Tibial artery (tissue), 4 donors: ENCODE results near the gene SLFN13.
A peak's percentile ranks its signal among the peaks of the same experiment; 100 is the strongest.
"Not testable (repeated sequence)": the region's sequence is repeated elsewhere in the genome, so short reads cannot be mapped to it uniquely, and the experiment has no call there.

Experiments used
- DNase-seq, 2 donors: peaks; one replicate each; pipeline ENCODE4 v3.0.0-alpha.2; 2019
- H3K27ac ChIP-seq, 2 donors: fragments of 200-600 bp; sonication (generic) in 1 of 2; 1 replicate in 1 of 2; 2 replicates in 1 of 2; pipeline ENCODE4 v1.5.1; 2018 to 2019; ENCODE audit warnings: mild to moderate bottlenecking in 1 of 2
- H3K27me3 ChIP-seq, 2 donors: fragments of 200-600 bp; sonication (generic) in 1 of 2; one replicate each; pipeline versions ENCODE4 v1.5.1 to v1.6.0; 2016 to 2019
- H3K36me3 ChIP-seq, 3 donors: fragments of 200-600 bp; sonication (generic) in 2 of 3; one replicate each; pipeline ENCODE4 v1.5.1; 2016 to 2019; ENCODE audit warnings: mild to moderate bottlenecking in 2 of 3
- H3K4me1 ChIP-seq, 4 donors: fragments of 200-600 bp; sonication (generic) in 2 of 4; 1 replicate in 3 of 4; 2 replicates in 1 of 4; pipeline ENCODE4 v1.5.1; 2016 to 2019
- H3K4me3 ChIP-seq, 2 donors: fragments of 200-600 bp; sonication (generic) in 1 of 2; 1 replicate in 1 of 2; 2 replicates in 1 of 2; pipeline ENCODE4 v1.5.1; 2018 to 2019; ENCODE audit warnings: mild to moderate bottlenecking in 2 of 2
- H3K9me3 ChIP-seq, 3 donors: fragments of 200-600 bp; sonication (generic) in 1 of 3; one replicate each; pipeline ENCODE4 v1.5.1; 2016 to 2019
- intact Hi-C: fragments of 100-400 bp; cut with DNase I; formaldehyde crosslinking; loops from one replicate; pipeline ENCODE4 v1.15.0; 2023; ENCODE audit warnings: low total_unique reads
- TF ChIP-seq, protein P1 (sequence below), 2 experiments: fragments of 200-600 bp in 1 of 2; fragments of 450-650 bp in 1 of 2; IDR thresholded peaks; one replicate each; pipeline ENCODE4 v1.5.1; 2017 to 2019; ENCODE audit warnings: antibody characterized with exemption in 2 of 2, mild to moderate bottlenecking in 1 of 2, moderate library complexity in 1 of 2

Gene SLFN13

DNA sequence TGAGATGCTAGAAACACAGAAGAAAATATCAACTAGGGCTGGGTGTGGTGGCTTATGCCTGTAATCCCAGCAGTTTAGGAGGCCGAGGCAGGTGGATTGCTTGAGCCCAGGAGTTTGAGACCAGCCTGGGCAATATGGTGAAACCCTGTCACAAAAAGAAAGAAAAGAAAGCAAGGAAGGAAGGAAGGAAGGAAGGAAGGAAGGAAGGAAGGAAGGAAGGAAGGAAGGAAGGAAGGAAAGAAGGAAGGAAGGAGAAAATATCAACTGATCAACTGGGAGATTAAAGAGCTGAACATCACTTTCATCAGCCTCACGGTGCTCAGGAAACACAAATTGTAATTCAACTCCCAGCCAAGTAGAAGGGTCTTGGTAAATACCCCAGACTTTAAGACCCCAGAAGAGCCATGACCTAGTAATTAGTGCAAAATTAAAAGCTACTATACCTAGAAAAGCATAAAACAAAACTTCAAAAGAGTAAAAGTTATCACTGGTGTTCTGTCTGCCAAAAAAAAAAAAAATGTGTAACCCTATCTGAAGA lies 27.8 kb upstream of the SLFN13 start:
- no peak for DNase-seq
- H3K4me3 ChIP-seq, result no peak overlapping the region
- no peaks in the 10 kb centered on the region for H3K36me3 ChIP-seq
- no peaks in the 10 kb centered on the region for H3K4me1 ChIP-seq
- no peak overlapping the region for H3K27ac ChIP-seq
- TF ChIP-seq, protein P1, sequence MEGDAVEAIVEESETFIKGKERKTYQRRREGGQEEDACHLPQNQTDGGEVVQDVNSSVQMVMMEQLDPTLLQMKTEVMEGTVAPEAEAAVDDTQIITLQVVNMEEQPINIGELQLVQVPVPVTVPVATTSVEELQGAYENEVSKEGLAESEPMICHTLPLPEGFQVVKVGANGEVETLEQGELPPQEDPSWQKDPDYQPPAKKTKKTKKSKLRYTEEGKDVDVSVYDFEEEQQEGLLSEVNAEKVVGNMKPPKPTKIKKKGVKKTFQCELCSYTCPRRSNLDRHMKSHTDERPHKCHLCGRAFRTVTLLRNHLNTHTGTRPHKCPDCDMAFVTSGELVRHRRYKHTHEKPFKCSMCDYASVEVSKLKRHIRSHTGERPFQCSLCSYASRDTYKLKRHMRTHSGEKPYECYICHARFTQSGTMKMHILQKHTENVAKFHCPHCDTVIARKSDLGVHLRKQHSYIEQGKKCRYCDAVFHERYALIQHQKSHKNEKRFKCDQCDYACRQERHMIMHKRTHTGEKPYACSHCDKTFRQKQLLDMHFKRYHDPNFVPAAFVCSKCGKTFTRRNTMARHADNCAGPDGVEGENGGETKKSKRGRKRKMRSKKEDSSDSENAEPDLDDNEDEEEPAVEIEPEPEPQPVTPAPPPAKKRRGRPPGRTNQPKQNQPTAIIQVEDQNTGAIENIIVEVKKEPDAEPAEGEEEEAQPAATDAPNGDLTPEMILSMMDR (IDR thresholded peaks at IDR 0.05), result no peak
- H3K27me3 ChIP-seq, result peaks cover 0 to 29% of the 10 kb centered on the region in 2 donors
- no peaks in the 10 kb centered on the region for H3K9me3 ChIP-seq
- intact Hi-C loops, result no loop called here

DNA sequence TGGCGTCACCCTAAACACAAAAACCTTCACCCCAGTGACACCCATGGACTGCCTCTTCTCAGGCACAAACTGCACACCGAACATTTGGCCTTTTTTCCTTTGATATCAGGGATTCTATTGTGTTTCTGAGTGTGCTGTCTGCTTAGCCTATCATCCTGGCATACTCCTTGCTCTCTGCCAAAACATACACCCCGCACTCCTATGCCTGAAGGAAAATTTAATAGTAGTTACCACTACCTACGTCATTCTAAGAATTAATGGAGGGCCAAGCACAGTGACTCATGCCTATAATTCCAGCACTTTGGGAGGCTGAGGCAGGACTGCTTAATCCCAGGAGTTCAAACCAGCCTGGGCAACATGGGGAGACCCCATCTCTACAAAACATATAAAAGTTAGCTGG lies 19.9 kb upstream of the SLFN13 start:
- H3K4me3 ChIP-seq, result no peak overlapping the region
- TF ChIP-seq, protein P1 (IDR thresholded peaks at IDR 0.05), result no peak
- H3K9me3 ChIP-seq, result no peaks in the 10 kb centered on the region
- intact Hi-C loops, result no loop called here
- H3K27me3 ChIP-seq, result peaks cover 0 to 8% of the 10 kb centered on the region in 2 donors
- no peaks in the 10 kb centered on the region for H3K36me3 ChIP-seq
- no peak overlapping the region for H3K27ac ChIP-seq
- DNase-seq, result no peak
- H3K4me1 ChIP-seq, result no peaks in the 10 kb centered on the region

DNA sequence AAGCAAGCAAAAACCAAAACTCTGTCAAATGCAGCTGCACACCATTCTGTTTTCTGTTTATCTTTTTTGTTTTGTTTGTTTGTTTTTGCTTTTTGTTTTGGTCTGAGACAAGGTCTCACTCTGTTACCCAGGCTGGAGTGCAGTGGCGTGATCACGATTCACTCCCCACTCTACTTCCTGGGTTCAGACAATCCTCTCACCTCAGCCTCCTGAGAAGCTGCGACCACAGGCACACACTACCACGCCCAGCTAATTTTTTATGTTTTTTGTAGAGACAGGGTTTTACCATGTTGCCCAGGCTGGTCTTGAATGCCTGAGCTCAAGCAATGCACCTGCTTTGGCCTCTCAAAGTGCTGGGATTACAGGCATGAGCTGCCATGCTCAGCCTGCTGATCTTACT lies 19.3 kb upstream of the SLFN13 start:
- intact Hi-C loops, result no loop called here

DNA sequence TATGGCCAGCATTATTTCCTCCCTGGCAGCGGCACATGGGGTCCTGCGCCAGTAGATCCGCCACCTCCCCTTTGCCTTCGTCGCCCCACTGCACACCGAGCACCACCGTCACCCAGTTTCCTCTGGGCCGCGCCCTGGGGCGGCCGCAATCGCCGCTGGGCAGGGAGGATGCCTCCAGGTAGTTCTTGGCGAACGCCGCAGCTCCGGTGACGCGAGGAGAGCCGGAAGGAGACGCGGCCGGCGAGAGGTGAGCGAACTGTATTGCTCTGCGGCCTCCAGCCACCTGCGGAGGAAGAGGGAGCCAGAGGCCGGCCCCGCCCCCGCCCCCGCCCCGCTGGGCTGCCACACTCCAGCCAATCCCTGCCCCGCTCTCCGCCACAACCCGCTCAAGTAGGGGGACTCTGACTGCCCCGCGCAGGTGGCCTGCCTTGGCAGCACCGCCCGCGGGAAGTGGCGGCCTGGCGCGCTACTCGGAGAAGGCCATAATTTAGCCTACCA lies 11.8 kb upstream of the SLFN13 start:
- H3K4me3 ChIP-seq, result peak overlapping the region in 1 of 2 donors; percentile 27
- H3K27ac ChIP-seq, result no peak overlapping the region
- TF ChIP-seq, protein P1 (IDR thresholded peaks at IDR 0.05), result no peak
- no peak for DNase-seq
- intact Hi-C loops, result no loop called here
- H3K9me3 ChIP-seq, result no peaks in the 10 kb centered on the region
- H3K27me3 ChIP-seq, result peaks cover 0 to 28% of the 10 kb centered on the region in 2 donors
- H3K36me3 ChIP-seq, result no peaks in the 10 kb centered on the region
- H3K4me1 ChIP-seq, result peaks cover 0 to 6% (median 0%) of the 10 kb centered on the region in 4 donors

More for the DNA sequence above, 19.3 kb upstream of the SLFN13 start:
- no peak overlapping the region for H3K27ac ChIP-seq
- TF ChIP-seq, protein P1 (IDR thresholded peaks at IDR 0.05), result no peak
- no peaks in the 10 kb centered on the region for H3K4me1 ChIP-seq
- H3K27me3 ChIP-seq, result peaks cover 0 to 15% of the 10 kb centered on the region in 2 donors
- DNase-seq, result no peak
- H3K9me3 ChIP-seq, result no peaks in the 10 kb centered on the region
- no peak overlapping the region for H3K4me3 ChIP-seq
- H3K36me3 ChIP-seq, result no peaks in the 10 kb centered on the region

DNA sequence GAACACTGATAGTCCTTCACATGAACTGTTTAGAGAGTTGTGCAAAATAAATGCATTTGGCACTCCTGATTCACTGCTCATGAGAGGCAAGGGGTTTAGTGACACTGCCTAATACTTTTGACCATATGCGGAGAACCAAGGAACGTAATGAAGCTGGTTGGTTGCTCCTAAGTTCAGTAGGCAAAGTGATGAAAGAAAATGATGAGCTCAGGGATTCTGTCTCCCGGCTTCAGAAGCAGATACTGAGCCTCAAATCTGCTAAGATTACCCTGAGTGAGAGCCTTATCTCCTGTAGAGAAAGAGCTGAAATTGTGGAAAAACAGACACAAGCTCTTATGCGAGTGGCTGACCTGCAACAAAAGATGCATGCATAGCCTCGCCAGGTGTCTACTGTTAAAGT lies 5.5 kb upstream of the SLFN13 start:
- H3K36me3 ChIP-seq, H3K9me3 ChIP-seq, H3K27ac ChIP-seq, DNase-seq, intact Hi-C loops, H3K4me1 ChIP-seq, H3K4me3 ChIP-seq: not testable (repeated sequence)
- peaks cover 2 to 18% of the 10 kb centered on the region in 2 donors for H3K27me3 ChIP-seq

DNA sequence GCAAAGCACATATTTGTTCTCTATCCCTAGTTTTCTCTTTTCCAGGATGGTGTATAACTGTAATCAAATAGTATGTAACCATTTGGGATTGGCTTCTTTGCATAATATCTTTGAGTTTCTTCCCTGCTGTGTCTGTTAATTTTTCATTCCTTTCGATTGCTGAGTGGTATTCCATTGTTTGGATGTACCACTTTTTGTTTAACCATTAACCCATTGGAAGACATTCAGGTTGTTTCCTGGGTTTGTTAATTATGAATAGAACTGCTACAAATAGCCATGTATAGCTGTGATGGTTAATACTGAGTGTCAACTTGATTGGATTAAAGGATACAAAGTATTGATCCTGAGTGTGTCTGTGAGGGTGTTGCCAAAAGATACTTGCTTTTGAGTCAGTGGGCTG lies 4.6 kb upstream of the SLFN13 start:
- Histone ChIP-seq H3K27me3 (peaks cover 2 to 24% of the 10 kb centered on the region in 2 donors), H3K36me3 (no peaks in the 10 kb centered on the region), H3K27ac (no peak overlapping the region), H3K4me3 (no peak overlapping the region), H3K9me3 (no peaks in the 10 kb centered on the region), H3K4me1 (peaks cover 0 to 16% (median 2%) of the 10 kb centered on the region in 4 donors)
- TF ChIP-seq, protein P1 (IDR thresholded peaks at IDR 0.05), result no peak
- DNase-seq, result no peak
- intact Hi-C loops, result no loop called here
